Measurements from ENCODE around the gene QRSL1. TPM values are rescaled to one million over a fixed set of nuclear protein-coding genes. Genes with fewer than 3 reads are reported as not detected.

Gene QRSL1
- total and polyA plus RNA-seq, 2 of the 4 experiments (the other 2 are of a cell fraction) = 6.1 to 10.9 TPM

DNA sequence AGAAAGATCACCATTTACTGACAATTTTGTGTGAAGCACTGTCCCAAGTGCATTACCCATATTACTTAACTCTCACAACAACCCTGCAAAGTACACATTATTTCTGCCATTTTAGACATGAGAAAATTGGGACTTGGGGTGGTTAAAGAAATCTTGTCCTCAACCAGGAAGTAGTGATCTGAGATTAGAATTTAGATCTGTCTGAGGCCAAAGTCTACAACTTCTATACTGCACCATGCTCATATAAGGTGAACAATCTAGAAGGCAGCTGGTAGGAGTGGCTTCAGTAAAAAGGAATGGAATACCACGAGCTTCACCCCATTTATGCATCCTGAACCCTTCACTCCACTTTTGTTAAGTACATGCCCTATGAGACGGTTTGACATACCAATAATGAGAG, 87.6 kb downstream of the QRSL1 start:
- no peak overlapping the region for H3K14ac ChIP-seq (replicated peaks; ENCODE audit: low read depth, low read length)
- no peaks in the 10 kb centered on the region for H3K9me3 ChIP-seq (ENCODE audit: control insufficient read depth, insufficient read depth, low read length)
- no peak overlapping the region for H2BK120ac ChIP-seq (ENCODE audit: low read depth, low read length)
- no peaks in the 10 kb centered on the region for H4K20me1 ChIP-seq (ENCODE audit: insufficient read depth, low read length)
- no peaks in the 10 kb centered on the region for H3K36me3 ChIP-seq (ENCODE audit: control insufficient read depth, insufficient read depth, low read length)
- intact Hi-C loops (cut with micrococcal nuclease) (no loop called here), dilution Hi-C loops (cut with HindIII; ENCODE audit: low sequenced_read_pairs, unreplicated experiment) (no loop called here), in situ Hi-C loops (cut with MboI; ENCODE audit: low sequenced_read_pairs) (no loop called here)
- peaks cover 13% of the 10 kb centered on the region for H3K27me3 ChIP-seq (ENCODE audit: control insufficient read depth, insufficient read depth, low read length)
- H2BK5ac ChIP-seq (ENCODE audit: low read depth, low read length, poor library complexity, severe bottlenecking) = no peak overlapping the region
- no peak overlapping the region for H2BK20ac ChIP-seq (ENCODE audit: low read depth, low read length)
- no TSS peak for BruUV-seq (replicated peaks)
- CTCF ChIA-PET = no interaction called here
- DNase-seq (no peak), ATAC-seq (ENCODE audit: low read depth) (no peak)
- H3K4me1 ChIP-seq (ENCODE audit: control insufficient read depth, insufficient read depth, low read length) = no peaks in the 10 kb centered on the region
- H4K5ac ChIP-seq (ENCODE audit: low read depth, low read length) = no peak overlapping the region
- H3K23ac ChIP-seq (ENCODE audit: low read depth, low read length) = no peak overlapping the region
- H3K27ac ChIP-seq (ENCODE audit: insufficient read depth, low read length) = no peak overlapping the region
- H3K9ac ChIP-seq (ENCODE audit: low read depth, low read length) = no peak overlapping the region
- H3K4me3 ChIP-seq (ENCODE audit: insufficient read depth, low read depth, low read length) = no peak overlapping the region
- H3K79me1 ChIP-seq (ENCODE audit: low read depth in 1 of 2, low read length in 2 of 2) = no peaks in the 10 kb centered on the region
- no peak overlapping the region for H2AK5ac ChIP-seq (ENCODE audit: low read depth, low read length)
- no peaks in the 10 kb centered on the region for H3K9me1 ChIP-seq (ENCODE audit: insufficient read depth, low read length)
- TF ChIP-seq NFE2L2 (IDR thresholded peaks at IDR 0.05; ENCODE audit: low read depth, low read length) = no peak
- no peak for TF ChIP-seq MAFK (IDR thresholded peaks at IDR 0.05; ENCODE audit: low read depth, low read length)
- no peak for TF ChIP-seq RFX5 (IDR thresholded peaks at IDR 0.05; ENCODE audit: low read depth, low read length)
- no peak for TF ChIP-seq CTCF (conservative IDR thresholded peaks at IDR 0.05; ENCODE audit: low read depth, low read length)
- TF ChIP-seq MAZ (IDR thresholded peaks at IDR 0.05; ENCODE audit: borderline replicate concordance, low read depth, low read length) = no peak
- no peak for TF ChIP-seq RCOR1 (IDR thresholded peaks at IDR 0.05; ENCODE audit: insufficient replicate concordance, low read length)
- no peak for TF ChIP-seq CEBPB (IDR thresholded peaks at IDR 0.05; ENCODE audit: low read depth, low read length)
- no peak for TF ChIP-seq ELK1 (IDR thresholded peaks at IDR 0.05; ENCODE audit: borderline replicate concordance, low read depth, low read length)
- TF ChIP-seq MXI1 (IDR thresholded peaks at IDR 0.05; ENCODE audit: borderline replicate concordance, low read depth, low read length) = no peak
- no peak for TF ChIP-seq FOS (IDR thresholded peaks at IDR 0.05; ENCODE audit: low read depth, low read length)
- TF ChIP-seq BHLHE40 (IDR thresholded peaks at IDR 0.05; ENCODE audit: low read depth, low read length) = no peak
- TF ChIP-seq POLR2A (IDR thresholded peaks at IDR 0.05; ENCODE audit: low read depth, low read length) = no peak
- no peak overlapping the region for H4K8ac ChIP-seq (ENCODE audit: low read depth in 2 of 2, low read length in 2 of 2)
- no peak overlapping the region for H3K56ac ChIP-seq (ENCODE audit: extremely low read depth, insufficient read depth, low read length)
- H2BK15ac ChIP-seq (ENCODE audit: low read depth, low read length) = no peak overlapping the region
- POLR2A ChIA-PET (ENCODE audit: unreplicated experiment) = no interaction called here
- no peak overlapping the region for H3K4ac ChIP-seq (ENCODE audit: low read depth, low read length)
- H2AK9ac ChIP-seq (replicated peaks; ENCODE audit: low read depth, low read length, poor library complexity) = no peak overlapping the region
- H2AFZ ChIP-seq (replicated peaks; ENCODE audit: low read length, poor library complexity) = no peak overlapping the region
- no CpG with 5 or more reads among the region's 2 CpGs for WGBS, 2 experiments (ENCODE audit: extremely low coverage in 2 of 2, insufficient read length in 1 of 2)
- H4K91ac ChIP-seq (ENCODE audit: insufficient read depth, low read depth, low read length) = no peak overlapping the region
- no peak overlapping the region for H3K18ac ChIP-seq (ENCODE audit: low read depth, low read length)
- no peak overlapping the region for H3K4me2 ChIP-seq (ENCODE audit: low read depth, low read length)

Measured in IMR-90 (cell line).